DOHH2 (cell line): ENCODE measurements around the gene ZC3H12C.

ENCODE experiments used
- CTCF ChIP-seq: fragments of 200-600 bp; sonication (generic); IDR thresholded peaks from one replicate; pipeline ENCODE4 v1.5.1; 2014; ENCODE audit warnings: antibody characterized with exemption, mild to moderate bottlenecking, low read depth, low read length; ENCODE audit not compliant: poor library complexity, severe bottlenecking
- EZH2phosphoT487 ChIP-seq: fragments of 200-600 bp; sonication (generic); IDR thresholded peaks from 2 replicates; pipeline ENCODE4 v1.6.1; 2017; ENCODE audit warnings: borderline replicate concordance, mild to moderate bottlenecking, antibody characterized with exemption, low read length, moderate library complexity, mixed read lengths

- no peak for TF ChIP-seq CTCF
- TF ChIP-seq EZH2phosphoT487: no peak
These were observed 31.9 kb upstream of the ZC3H12C start for GRCh38 chr11:110061296-110061695.
